ENCODE measurements around the gene KCNMA1. TPM values are rescaled to one million over a fixed set of nuclear protein-coding genes. Genes with fewer than 3 reads are reported as not detected.
"Not testable (repeated sequence)": the region's sequence is repeated elsewhere in the genome, so short reads cannot be mapped to it uniquely, and the experiment has no call there.

Gene KCNMA1
- total RNA-seq, 1 experiment from 2014 or later = 6.2 TPM

GRCh38 chr10:77348082-77348481, 289.5 kb downstream of the KCNMA1 start:
- in situ Hi-C loops (cut with HindIII; ENCODE audit: low pct_unique_long_range_greater_than_20kb, low sequenced_read_pairs) = no loop called here
- no peak for DNase-seq (ENCODE audit: low read depth)

- in situ Hi-C loops (cut with HindIII; ENCODE audit: low pct_unique_long_range_greater_than_20kb, low sequenced_read_pairs) = no loop called here
- no peak for DNase-seq (ENCODE audit: low read depth)
Observed at GRCh38 chr10:77347052-77347451, 290.6 kb downstream of the KCNMA1 start.

GRCh38 chr10:77341055-77341454, 296.6 kb downstream of the KCNMA1 start:
- in situ Hi-C loops (cut with HindIII; ENCODE audit: low pct_unique_long_range_greater_than_20kb, low sequenced_read_pairs) = no loop called here
- DNase-seq (ENCODE audit: low read depth) = no peak

GRCh38 chr10:77339872-77340271, 297.7 kb downstream of the KCNMA1 start:
- in situ Hi-C loops (cut with HindIII; ENCODE audit: low pct_unique_long_range_greater_than_20kb, low sequenced_read_pairs); DNase-seq (ENCODE audit: low read depth): not testable (repeated sequence)

GRCh38 chr10:77339166-77339565, 298.4 kb downstream of the KCNMA1 start:
- in situ Hi-C loops (cut with HindIII; ENCODE audit: low pct_unique_long_range_greater_than_20kb, low sequenced_read_pairs) = no loop called here
- no peak for DNase-seq (ENCODE audit: low read depth)

GRCh38 chr10:77338143-77338542, 299.5 kb downstream of the KCNMA1 start:
- in situ Hi-C loops (cut with HindIII; ENCODE audit: low pct_unique_long_range_greater_than_20kb, low sequenced_read_pairs) = no loop called here
- no peak for DNase-seq (ENCODE audit: low read depth)

- DNase-seq (ENCODE audit: low read depth) = no peak
Observed at GRCh38 chr10:77334501-77334900, 303.1 kb downstream of the KCNMA1 start.

GRCh38 chr10:77333610-77334340, 303.8 kb downstream of the KCNMA1 start:
- in situ Hi-C loops (cut with HindIII; ENCODE audit: low pct_unique_long_range_greater_than_20kb, low sequenced_read_pairs) = no loop called here
- peak; percentile 13 for DNase-seq (ENCODE audit: low read depth)

More at GRCh38 chr10:77334501-77334900, 303.1 kb downstream of the KCNMA1 start:
- in situ Hi-C loops (cut with HindIII; ENCODE audit: low pct_unique_long_range_greater_than_20kb, low sequenced_read_pairs) = no loop called here

- in situ Hi-C loops (cut with HindIII; ENCODE audit: low pct_unique_long_range_greater_than_20kb, low sequenced_read_pairs) = no loop called here
- DNase-seq (ENCODE audit: low read depth) = no peak
Observed at GRCh38 chr10:77332256-77332655, 305.4 kb downstream of the KCNMA1 start.

GRCh38 chr10:77328272-77328816, 309.3 kb downstream of the KCNMA1 start:
- peak; percentile 19 for DNase-seq (ENCODE audit: low read depth)
- in situ Hi-C loops (cut with HindIII; ENCODE audit: low pct_unique_long_range_greater_than_20kb, low sequenced_read_pairs) = no loop called here

- in situ Hi-C loops (cut with HindIII; ENCODE audit: low pct_unique_long_range_greater_than_20kb, low sequenced_read_pairs) = no loop called here
- no peak for DNase-seq (ENCODE audit: low read depth)
Observed at GRCh38 chr10:77325233-77325537, 312.4 kb downstream of the KCNMA1 start.

- in situ Hi-C loops (cut with HindIII; ENCODE audit: low pct_unique_long_range_greater_than_20kb, low sequenced_read_pairs) = no loop called here
- no peak for DNase-seq (ENCODE audit: low read depth)
Observed at GRCh38 chr10:77321838-77322237, 315.8 kb downstream of the KCNMA1 start.

- DNase-seq (ENCODE audit: low read depth) = no peak
Observed at GRCh38 chr10:77320971-77321471, 316.6 kb downstream of the KCNMA1 start.

GRCh38 chr10:77319557-77319956, 318.1 kb downstream of the KCNMA1 start:
- in situ Hi-C loops (cut with HindIII; ENCODE audit: low pct_unique_long_range_greater_than_20kb, low sequenced_read_pairs) = no loop called here
- DNase-seq (ENCODE audit: low read depth) = no peak

More at GRCh38 chr10:77320971-77321471, 316.6 kb downstream of the KCNMA1 start:
- in situ Hi-C loops (cut with HindIII; ENCODE audit: low pct_unique_long_range_greater_than_20kb, low sequenced_read_pairs) = no loop called here

GRCh38 chr10:77318739-77319138, 318.9 kb downstream of the KCNMA1 start:
- DNase-seq (ENCODE audit: low read depth) = no peak
- in situ Hi-C loops (cut with HindIII; ENCODE audit: low pct_unique_long_range_greater_than_20kb, low sequenced_read_pairs) = no loop called here

GRCh38 chr10:77317221-77317620, 320.4 kb downstream of the KCNMA1 start:
- in situ Hi-C loops (cut with HindIII; ENCODE audit: low pct_unique_long_range_greater_than_20kb, low sequenced_read_pairs) = no loop called here
- peak; percentile 14 for DNase-seq (ENCODE audit: low read depth)

GRCh38 chr10:77315496-77316129, 322.0 kb downstream of the KCNMA1 start:
- in situ Hi-C loops (cut with HindIII; ENCODE audit: low pct_unique_long_range_greater_than_20kb, low sequenced_read_pairs) = no loop called here
- DNase-seq (ENCODE audit: low read depth) = no peak

- in situ Hi-C loops (cut with HindIII; ENCODE audit: low pct_unique_long_range_greater_than_20kb, low sequenced_read_pairs) = no loop called here
- DNase-seq (ENCODE audit: low read depth) = no peak
Observed at GRCh38 chr10:77313066-77313750, 324.4 kb downstream of the KCNMA1 start.

- in situ Hi-C loops (cut with HindIII; ENCODE audit: low pct_unique_long_range_greater_than_20kb, low sequenced_read_pairs) = no loop called here
- DNase-seq (ENCODE audit: low read depth) = no peak
Observed at GRCh38 chr10:77311186-77311585, 326.4 kb downstream of the KCNMA1 start.
